Neutrophil (primary cell): ENCODE measurements around the gene PRKCH.

Experiments
- H3K27ac ChIP-seq: fragments of 200-600 bp; sonication (generic); 2 replicates; pipeline ENCODE4 v1.5.1; 2016; ENCODE audit warnings: mild to moderate bottlenecking, moderate library complexity
- H3K27me3 ChIP-seq: fragments of 200-600 bp; sonication (generic); 2 replicates; pipeline ENCODE4 v1.6.0; 2016; ENCODE audit warnings: mild to moderate bottlenecking
- H3K36me3 ChIP-seq: fragments of 200-600 bp; sonication (generic); 2 replicates; pipeline ENCODE4 v1.5.1; 2017
- H3K4me1 ChIP-seq, 2 experiments: fragments of 200-600 bp in 1 of 2; sonication (generic) in 1 of 2; 1 replicate in 1 of 2; 2 replicates in 1 of 2; pipeline versions ENCODE4 v1.5.1 to v1.6.1; 2013 to 2016; ENCODE audit warnings: low read depth in 1 of 2, low read length in 1 of 2, mild to moderate bottlenecking in 1 of 2, moderate library complexity in 1 of 2; ENCODE audit not compliant: control insufficient read depth in 1 of 2, insufficient read depth in 1 of 2
- H3K4me3 ChIP-seq, 2 experiments: fragments of 200-600 bp in 1 of 2; sonication (generic) in 1 of 2; 1 replicate in 1 of 2; 2 replicates in 1 of 2; pipeline ENCODE4 v1.5.1; 2013 to 2016; ENCODE audit warnings: low read depth in 1 of 2, low read length in 1 of 2, mild to moderate bottlenecking in 1 of 2, moderate library complexity in 1 of 2
- H3K9me3 ChIP-seq: fragments of 200-600 bp; sonication (generic); 2 replicates; pipeline ENCODE4 v1.5.1; 2016
- TF ChIP-seq, protein P1 (sequence below): fragments of 200-600 bp; sonication (generic); IDR thresholded peaks from 2 replicates; pipeline ENCODE4 v1.5.1; 2016; ENCODE audit warnings: antibody characterized with exemption

The PRKCH gene

DNA sequence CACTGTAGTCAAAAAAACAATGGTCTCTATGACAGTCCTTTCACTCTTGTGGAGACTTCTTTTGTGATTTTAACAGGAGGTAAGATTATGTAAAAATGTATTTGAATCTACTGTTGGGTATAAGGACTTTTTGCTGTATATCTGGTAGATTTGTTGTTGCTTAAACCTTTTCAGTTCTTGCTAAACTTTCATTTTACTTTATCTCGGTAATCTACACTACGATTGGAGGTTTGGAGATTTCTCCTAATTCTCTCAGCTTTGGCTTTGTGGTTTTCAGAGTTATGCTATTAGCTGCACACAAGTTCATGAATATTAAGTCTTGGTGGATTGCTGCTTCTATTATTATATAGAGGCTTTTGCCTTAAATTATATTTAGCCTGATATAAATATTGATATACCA, 257.4 kb downstream of the PRKCH start:
- H3K27ac ChIP-seq = no peak overlapping the region
- H3K27me3 ChIP-seq = no peaks in the 10 kb centered on the region
- TF ChIP-seq, protein P1, sequence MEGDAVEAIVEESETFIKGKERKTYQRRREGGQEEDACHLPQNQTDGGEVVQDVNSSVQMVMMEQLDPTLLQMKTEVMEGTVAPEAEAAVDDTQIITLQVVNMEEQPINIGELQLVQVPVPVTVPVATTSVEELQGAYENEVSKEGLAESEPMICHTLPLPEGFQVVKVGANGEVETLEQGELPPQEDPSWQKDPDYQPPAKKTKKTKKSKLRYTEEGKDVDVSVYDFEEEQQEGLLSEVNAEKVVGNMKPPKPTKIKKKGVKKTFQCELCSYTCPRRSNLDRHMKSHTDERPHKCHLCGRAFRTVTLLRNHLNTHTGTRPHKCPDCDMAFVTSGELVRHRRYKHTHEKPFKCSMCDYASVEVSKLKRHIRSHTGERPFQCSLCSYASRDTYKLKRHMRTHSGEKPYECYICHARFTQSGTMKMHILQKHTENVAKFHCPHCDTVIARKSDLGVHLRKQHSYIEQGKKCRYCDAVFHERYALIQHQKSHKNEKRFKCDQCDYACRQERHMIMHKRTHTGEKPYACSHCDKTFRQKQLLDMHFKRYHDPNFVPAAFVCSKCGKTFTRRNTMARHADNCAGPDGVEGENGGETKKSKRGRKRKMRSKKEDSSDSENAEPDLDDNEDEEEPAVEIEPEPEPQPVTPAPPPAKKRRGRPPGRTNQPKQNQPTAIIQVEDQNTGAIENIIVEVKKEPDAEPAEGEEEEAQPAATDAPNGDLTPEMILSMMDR = no peak
- H3K4me1 ChIP-seq = peaks cover 0 to under 1% of the 10 kb centered on the region in 2 experiments
- no peaks in the 10 kb centered on the region for H3K36me3 ChIP-seq
- H3K4me3 ChIP-seq = no peak overlapping the region
- no peaks in the 10 kb centered on the region for H3K9me3 ChIP-seq

DNA sequence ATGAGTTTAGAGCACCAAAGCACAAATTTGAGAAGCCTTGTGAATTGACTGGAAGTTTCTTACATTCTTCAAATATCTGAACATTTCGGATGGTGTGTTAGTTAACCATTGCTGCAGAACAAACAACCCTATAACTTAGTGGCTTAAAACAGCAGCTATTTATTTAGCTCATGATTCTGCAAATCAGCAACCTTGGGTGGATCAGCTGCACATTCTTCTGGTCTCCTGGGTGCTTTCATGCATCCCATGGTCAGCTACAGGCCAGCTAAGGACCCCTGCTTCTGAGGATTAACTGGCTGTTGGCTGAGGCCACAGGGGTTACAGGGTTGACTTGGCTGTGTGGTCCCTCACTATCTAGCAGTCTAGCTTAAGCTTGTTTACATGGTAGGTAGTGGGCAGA, 260.0 kb downstream of the PRKCH start:
- H3K4me1 ChIP-seq = no peaks in the 10 kb centered on the region
- TF ChIP-seq, protein P1 = no peak
- H3K27me3 ChIP-seq = no peaks in the 10 kb centered on the region
- no peaks in the 10 kb centered on the region for H3K9me3 ChIP-seq
- H3K27ac ChIP-seq = no peak overlapping the region
- no peaks in the 10 kb centered on the region for H3K36me3 ChIP-seq
- H3K4me3 ChIP-seq = no peak overlapping the region

GRCh38 chr14:61581955-61582615, 260.7 kb downstream of the PRKCH start:
- Histone ChIP-seq H3K9me3 (no peaks in the 10 kb centered on the region), H3K4me1 (no peaks in the 10 kb centered on the region), H3K27me3 (no peaks in the 10 kb centered on the region), H3K4me3 (no peak overlapping the region), H3K36me3 (no peaks in the 10 kb centered on the region), H3K27ac (no peak overlapping the region)
- TF ChIP-seq, protein P1 = no peak

DNA sequence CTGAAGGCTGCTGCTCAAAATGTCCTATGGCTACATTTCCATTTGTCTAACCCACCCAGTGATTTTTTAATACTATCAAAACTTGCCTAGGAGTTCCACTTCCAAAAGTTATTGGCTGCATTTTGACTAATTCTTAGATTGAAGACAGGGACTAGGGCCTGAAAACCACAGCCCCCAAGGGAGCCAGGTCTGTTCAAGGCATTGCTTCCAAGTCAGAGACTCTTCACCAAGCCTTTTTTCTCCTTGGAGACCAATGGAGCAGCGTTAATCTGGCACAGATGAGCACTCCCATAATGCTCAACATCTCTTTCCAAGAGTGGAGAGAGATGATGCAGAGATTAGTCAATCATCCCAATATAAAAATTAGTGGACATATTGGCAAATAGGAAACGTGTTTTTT, 261.4 kb downstream of the PRKCH start:
- no peak overlapping the region for H3K27ac ChIP-seq

GRCh38 chr14:61584331-61584741, 263.0 kb downstream of the PRKCH start:
- no peaks in the 10 kb centered on the region for H3K36me3 ChIP-seq
- no peak overlapping the region for H3K4me3 ChIP-seq
- TF ChIP-seq, protein P1 = no peak
- no peaks in the 10 kb centered on the region for H3K9me3 ChIP-seq
- no peak overlapping the region for H3K27ac ChIP-seq
- no peaks in the 10 kb centered on the region for H3K4me1 ChIP-seq
- H3K27me3 ChIP-seq = no peaks in the 10 kb centered on the region

More for the DNA sequence above, 261.4 kb downstream of the PRKCH start:
- Histone ChIP-seq H3K36me3 (no peaks in the 10 kb centered on the region), H3K4me3 (no peak overlapping the region), H3K4me1 (no peaks in the 10 kb centered on the region), H3K27me3 (no peaks in the 10 kb centered on the region), H3K9me3 (no peaks in the 10 kb centered on the region)
- TF ChIP-seq, protein P1 = no peak
